ENCODE data around the gene PRCD.

- TF ChIP-seq POLR2A (IDR thresholded peaks at IDR 0.05; ENCODE audit: low read length) (no peak), GATA1 (IDR thresholded peaks at IDR 0.05; ENCODE audit: low read depth, low read length) (no peak)
Observed at GRCh38 chr17:76523084-76524037, 16.5 kb upstream of the PRCD start.

Measured in erythroblast (primary cell).